Lung (tissue), 12 donors: ENCODE data around the gene TFF2. TPM values are rescaled to one million over a fixed set of nuclear protein-coding genes. Genes with fewer than 3 reads are reported as not detected.

Experiments
- ATAC-seq: fragments of 200-7000 bp; cut with Tn5 transposase; one replicate; pipeline ENCODE4 v1.9.1; 2020; ENCODE audit warnings: moderate number of reproducible peaks; ENCODE audit not compliant: insufficient read depth, low FRiP score
- DNase-seq, 3 donors: peaks; one replicate each; pipeline ENCODE4 v3.0.0-alpha.2; 2013 to 2017
- H3K27ac ChIP-seq, 2 donors: one replicate each; pipeline ENCODE4 v1.5.1; 2013; ENCODE audit warnings: mild to moderate bottlenecking in 2 of 2, moderate library complexity in 2 of 2, control low read depth in 1 of 2, inconsistent platforms in 1 of 2, low read depth in 1 of 2, low read length in 1 of 2
- H3K27me3 ChIP-seq, 3 donors: one replicate each; pipeline ENCODE4 v1.5.1; 2013; ENCODE audit warnings: low read length in 2 of 3; ENCODE audit not compliant: control insufficient read depth in 3 of 3, insufficient read depth in 3 of 3
- H3K36me3 ChIP-seq, 4 donors: one replicate each; pipeline ENCODE4 v1.5.1; 2013; ENCODE audit warnings: low read length in 4 of 4, mild to moderate bottlenecking in 1 of 4, moderate library complexity in 1 of 4; ENCODE audit not compliant: control insufficient read depth in 4 of 4, insufficient read depth in 4 of 4
- H3K4me1 ChIP-seq, 5 donors: one replicate each; pipeline ENCODE4 v1.5.1; 2013; ENCODE audit warnings: low read length in 5 of 5, mild to moderate bottlenecking in 2 of 5, moderate library complexity in 1 of 5; ENCODE audit not compliant: control insufficient read depth in 5 of 5, insufficient read depth in 5 of 5
- H3K4me3 ChIP-seq: one replicate; pipeline ENCODE4 v1.5.1; 2013; ENCODE audit warnings: mild to moderate bottlenecking, control low read depth, moderate library complexity
- H3K9ac ChIP-seq, 2 donors: one replicate each; pipeline ENCODE4 v1.5.1; 2013; ENCODE audit warnings: low read length in 2 of 2, control low read depth in 1 of 2; ENCODE audit not compliant: insufficient read depth in 1 of 2
- H3K9me3 ChIP-seq, 4 donors: one replicate each; pipeline ENCODE4 v1.5.1; 2013; ENCODE audit warnings: low read length in 3 of 4, mild to moderate bottlenecking in 1 of 4, moderate library complexity in 1 of 4; ENCODE audit not compliant: control insufficient read depth in 4 of 4, insufficient read depth in 3 of 4
- CTCF ChIP-seq: IDR thresholded peaks from 2 replicates; pipeline ENCODE4 v1.5.1; 2012; ENCODE audit warnings: mild to moderate bottlenecking; ENCODE audit errors: control extremely low read depth, extremely low read depth
- WGBS, 2 donors: extraction: QIAGEN DNeasy Blood & Tissue Kit; methylation state at CpG; one replicate each; pipeline ENCODE4 v1.1.7; 2013; 5-methylcytosine and 5-hydroxymethylcytosine counted together
- polyA plus RNA-seq, 2 donors: library from polyadenylated mRNA; stranded (reverse); fragments of 200-250 nt; gene quantifications; one replicate each; pipeline ENCODE4 v1.2.1, GENCODE V29; 2013
- total RNA-seq, 2 donors: library from RNA; depleted of rRNA in 1 of 2; stranded (reverse); fragments of >200 nt in 1 of 2; gene quantifications; one replicate each; pipeline ENCODE4 v1.2.1, GENCODE V29; 2014 to 2021
- donor health status: control.
- donor health status: control.
- donor health status: Bipolar disorder and iron deficiency.
- donor health status: healthy.
- donor health status: DM: yes; HTN: yes; CAD: no.

Gene TFF2
- total and polyA plus RNA-seq, 4 donors, result not detected

- Histone ChIP-seq H3K4me1 (no peaks in the 10 kb centered on the region), H3K36me3 (no peaks in the 10 kb centered on the region), H3K27ac (no peak overlapping the region), H3K9me3 (peaks cover 0 to 8% (median 0%) of the 10 kb centered on the region in 4 donors), H3K9ac (no peak overlapping the region), H3K4me3 (no peak overlapping the region), H3K27me3 (peaks cover 0 to 3% (median 0%) of the 10 kb centered on the region in 3 donors)
- 88 to 90% methylated on average over 5 of the region's 5 CpGs for WGBS, 2 donors
- ATAC-seq, result no peak
- TF ChIP-seq CTCF, result no peak
- no peak for DNase-seq
Observed at GRCh38 chr21:42353623-42354022, 2.8 kb upstream of the TFF2 start.

GRCh38 chr21:42352441-42353095, 1.8 kb upstream of the TFF2 start:
- no peak overlapping the region for H3K27ac ChIP-seq
- no peak overlapping the region for H3K9ac ChIP-seq
- no peaks in the 10 kb centered on the region for H3K36me3 ChIP-seq
- no peaks in the 10 kb centered on the region for H3K4me1 ChIP-seq
- no peak overlapping the region for H3K4me3 ChIP-seq
- peaks cover 0 to 8% (median 0%) of the 10 kb centered on the region in 4 donors for H3K9me3 ChIP-seq
- DNase-seq (no peak), ATAC-seq (no peak)
- WGBS, 2 donors, result 88 to 91% methylated on average over 14 of the region's 14 CpGs
- no peak for TF ChIP-seq CTCF
- peaks cover 0 to 3% (median 0%) of the 10 kb centered on the region in 3 donors for H3K27me3 ChIP-seq

- DNase-seq (no peak), ATAC-seq (no peak)
- Histone ChIP-seq H3K4me3 (no peak overlapping the region), H3K9me3 (peaks cover 0 to 7% (median 0%) of the 10 kb centered on the region in 4 donors), H3K36me3 (no peaks in the 10 kb centered on the region), H3K4me1 (no peaks in the 10 kb centered on the region), H3K9ac (no peak overlapping the region), H3K27me3 (no peaks in the 10 kb centered on the region), H3K27ac (no peak overlapping the region)
- 81 to 87% methylated on average over 11 of the region's 11 CpGs for WGBS, 2 donors
- no peak for TF ChIP-seq CTCF
Observed at GRCh38 chr21:42351626-42352440, 1.0 kb upstream of the TFF2 start.
